ENCODE results near the gene MROH2B. TPM values are rescaled to one million over a fixed set of nuclear protein-coding genes. Genes with fewer than 3 reads are reported as not detected.

MROH2B gene
- polyA plus RNA-seq, 1 donor from 2014 or later: not detected

GRCh38 chr5:41012318-41012717 is 58.8 kb downstream of the MROH2B start:
- Histone ChIP-seq H3K9ac (ENCODE audit: low read length) (no peak overlapping the region), H3K27me3 (ENCODE audit: insufficient read depth, low read depth, low read length) (no peaks in the 10 kb centered on the region), H3K4me3 (ENCODE audit: low read length) (no peak overlapping the region), H3K4me2 (ENCODE audit: low read length) (no peak overlapping the region), H3K9me3 (ENCODE audit: low read length) (no peaks in the 10 kb centered on the region), H2AFZ (ENCODE audit: low read depth, low read length) (no peak overlapping the region), H3K79me2 (replicated peaks; ENCODE audit: insufficient read depth, low read length) (no peaks in the 10 kb centered on the region), H3K27ac (ENCODE audit: low read length) (no peak overlapping the region), H3F3A (ENCODE audit: insufficient read depth, low read length, poor library complexity, severe bottlenecking) (no peaks in the 10 kb centered on the region), H3K9me2 (ENCODE audit: insufficient read depth, low read length) (no peaks in the 10 kb centered on the region), H3K36me3 (ENCODE audit: insufficient read depth, low read length) (no peaks in the 10 kb centered on the region), H4K20me1 (ENCODE audit: insufficient read depth) (no peaks in the 10 kb centered on the region)
- TF ChIP-seq SMC3 (conservative IDR thresholded peaks at IDR 0.05; ENCODE audit: poor library complexity) (no peak), EZH2 (IDR thresholded peaks at IDR 0.05; ENCODE audit: borderline replicate concordance, insufficient read depth, low read length, poor library complexity, severe bottlenecking) (no peak), TAF1 (IDR thresholded peaks at IDR 0.05; ENCODE audit: low read depth) (no peak), CTCF (IDR thresholded peaks at IDR 0.05; ENCODE audit: poor library complexity, severe bottlenecking) (no peak), RAD21 (conservative IDR thresholded peaks at IDR 0.05) (no peak), POLR2AphosphoS5 (IDR thresholded peaks at IDR 0.05) (no peak), MXI1 (conservative IDR thresholded peaks at IDR 0.05; ENCODE audit: poor library complexity, severe bottlenecking) (no peak), EP300 (conservative IDR thresholded peaks at IDR 0.05; ENCODE audit: poor library complexity, severe bottlenecking) (no peak)
- TF ChIP-seq, protein P1, sequence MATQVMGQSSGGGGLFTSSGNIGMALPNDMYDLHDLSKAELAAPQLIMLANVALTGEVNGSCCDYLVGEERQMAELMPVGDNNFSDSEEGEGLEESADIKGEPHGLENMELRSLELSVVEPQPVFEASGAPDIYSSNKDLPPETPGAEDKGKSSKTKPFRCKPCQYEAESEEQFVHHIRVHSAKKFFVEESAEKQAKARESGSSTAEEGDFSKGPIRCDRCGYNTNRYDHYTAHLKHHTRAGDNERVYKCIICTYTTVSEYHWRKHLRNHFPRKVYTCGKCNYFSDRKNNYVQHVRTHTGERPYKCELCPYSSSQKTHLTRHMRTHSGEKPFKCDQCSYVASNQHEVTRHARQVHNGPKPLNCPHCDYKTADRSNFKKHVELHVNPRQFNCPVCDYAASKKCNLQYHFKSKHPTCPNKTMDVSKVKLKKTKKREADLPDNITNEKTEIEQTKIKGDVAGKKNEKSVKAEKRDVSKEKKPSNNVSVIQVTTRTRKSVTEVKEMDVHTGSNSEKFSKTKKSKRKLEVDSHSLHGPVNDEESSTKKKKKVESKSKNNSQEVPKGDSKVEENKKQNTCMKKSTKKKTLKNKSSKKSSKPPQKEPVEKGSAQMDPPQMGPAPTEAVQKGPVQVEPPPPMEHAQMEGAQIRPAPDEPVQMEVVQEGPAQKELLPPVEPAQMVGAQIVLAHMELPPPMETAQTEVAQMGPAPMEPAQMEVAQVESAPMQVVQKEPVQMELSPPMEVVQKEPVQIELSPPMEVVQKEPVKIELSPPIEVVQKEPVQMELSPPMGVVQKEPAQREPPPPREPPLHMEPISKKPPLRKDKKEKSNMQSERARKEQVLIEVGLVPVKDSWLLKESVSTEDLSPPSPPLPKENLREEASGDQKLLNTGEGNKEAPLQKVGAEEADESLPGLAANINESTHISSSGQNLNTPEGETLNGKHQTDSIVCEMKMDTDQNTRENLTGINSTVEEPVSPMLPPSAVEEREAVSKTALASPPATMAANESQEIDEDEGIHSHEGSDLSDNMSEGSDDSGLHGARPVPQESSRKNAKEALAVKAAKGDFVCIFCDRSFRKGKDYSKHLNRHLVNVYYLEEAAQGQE (IDR thresholded peaks at IDR 0.05; ENCODE audit: borderline replicate concordance): no peak

DNA sequence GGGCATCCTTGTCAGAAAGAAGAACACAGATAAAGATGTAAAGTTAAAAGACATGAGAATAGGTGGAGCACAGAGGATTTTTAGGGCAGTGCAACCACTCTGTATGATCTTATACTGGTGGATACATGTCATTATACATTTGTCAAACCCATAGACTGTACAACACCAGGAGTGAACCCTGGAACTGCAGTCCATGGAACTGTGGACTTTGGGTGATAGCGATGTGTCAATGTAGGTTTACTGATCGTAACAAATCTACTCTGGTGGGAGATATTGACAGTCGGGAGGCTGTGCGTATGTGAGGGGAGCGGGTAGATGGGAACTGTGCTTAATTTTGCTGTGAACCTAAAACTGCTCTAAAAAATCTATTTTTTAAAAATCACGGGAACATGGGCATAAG is 60.6 kb downstream of the MROH2B start:
- no peaks in the 10 kb centered on the region for H3K9me2 ChIP-seq (ENCODE audit: insufficient read depth, low read length)
- no peaks in the 10 kb centered on the region for H4K20me1 ChIP-seq (ENCODE audit: insufficient read depth)
- no peaks in the 10 kb centered on the region for H3K79me2 ChIP-seq (replicated peaks; ENCODE audit: insufficient read depth, low read length)
- H3K9ac ChIP-seq (ENCODE audit: low read length): no peak overlapping the region
- H3K36me3 ChIP-seq (ENCODE audit: insufficient read depth, low read length): no peaks in the 10 kb centered on the region
- TF ChIP-seq EZH2 (IDR thresholded peaks at IDR 0.05; ENCODE audit: borderline replicate concordance, insufficient read depth, low read length, poor library complexity, severe bottlenecking) (no peak), TAF1 (IDR thresholded peaks at IDR 0.05; ENCODE audit: low read depth) (no peak), SMC3 (conservative IDR thresholded peaks at IDR 0.05; ENCODE audit: poor library complexity) (no peak), RAD21 (conservative IDR thresholded peaks at IDR 0.05) (no peak), EP300 (conservative IDR thresholded peaks at IDR 0.05; ENCODE audit: poor library complexity, severe bottlenecking) (no peak)
- TF ChIP-seq, protein P1 (IDR thresholded peaks at IDR 0.05; ENCODE audit: borderline replicate concordance): no peak
- H3K27ac ChIP-seq (ENCODE audit: low read length): no peak overlapping the region
- no peaks in the 10 kb centered on the region for H3K27me3 ChIP-seq (ENCODE audit: insufficient read depth, low read depth, low read length)
- H3K9me3 ChIP-seq (ENCODE audit: low read length): no peaks in the 10 kb centered on the region
- H3K4me2 ChIP-seq (ENCODE audit: low read length): no peak overlapping the region
- H2AFZ ChIP-seq (ENCODE audit: low read depth, low read length): no peak overlapping the region
- H3F3A ChIP-seq (ENCODE audit: insufficient read depth, low read length, poor library complexity, severe bottlenecking): no peaks in the 10 kb centered on the region
- no peak overlapping the region for H3K4me3 ChIP-seq (ENCODE audit: low read length)

Data from neural cell (in vitro differentiated cells).